NB4 (cell line): ENCODE results near the gene KRTAP12-3.
"Not testable (repeated sequence)": the region's sequence is repeated elsewhere in the genome, so short reads cannot be mapped to it uniquely, and the experiment has no call there.

ENCODE experiments used
- DNase-seq: peaks from one replicate; pipeline ENCODE4 v3.0.0; 2010; ENCODE audit warnings: low read depth
- H3K4me3 ChIP-seq: one replicate; pipeline ENCODE4 v1.5.1; 2011; ENCODE audit warnings: mild to moderate bottlenecking, low read depth, low read length, moderate library complexity
- MYC ChIP-seq: IDR thresholded peaks from 2 replicates; pipeline ENCODE4 v1.6.1; 2011; ENCODE audit warnings: low read depth, low read length
- POLR2A ChIP-seq: IDR thresholded peaks from 2 replicates; pipeline ENCODE4 v1.6.1; 2011; ENCODE audit warnings: mild to moderate bottlenecking; ENCODE audit not compliant: insufficient read length; ENCODE audit errors: extremely low read depth
- TF ChIP-seq, protein P1 (sequence below): IDR thresholded peaks from 2 replicates; pipeline ENCODE4 v1.6.1; 2011; ENCODE audit warnings: low read depth, low read length
- TF ChIP-seq, protein P2 (sequence below): IDR thresholded peaks from one replicate; pipeline ENCODE4 v1.5.1; 2012; ENCODE audit warnings: low read depth, low read length

Gene KRTAP12-3

GRCh38 chr21:44632067-44632466, 25.7 kb upstream of the KRTAP12-3 start:
- DNase-seq: no peak
- TF ChIP-seq, protein P1, sequence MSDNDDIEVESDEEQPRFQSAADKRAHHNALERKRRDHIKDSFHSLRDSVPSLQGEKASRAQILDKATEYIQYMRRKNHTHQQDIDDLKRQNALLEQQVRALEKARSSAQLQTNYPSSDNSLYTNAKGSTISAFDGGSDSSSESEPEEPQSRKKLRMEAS: no peak
- TF ChIP-seq POLR2A: no peak
- TF ChIP-seq, protein P2, sequence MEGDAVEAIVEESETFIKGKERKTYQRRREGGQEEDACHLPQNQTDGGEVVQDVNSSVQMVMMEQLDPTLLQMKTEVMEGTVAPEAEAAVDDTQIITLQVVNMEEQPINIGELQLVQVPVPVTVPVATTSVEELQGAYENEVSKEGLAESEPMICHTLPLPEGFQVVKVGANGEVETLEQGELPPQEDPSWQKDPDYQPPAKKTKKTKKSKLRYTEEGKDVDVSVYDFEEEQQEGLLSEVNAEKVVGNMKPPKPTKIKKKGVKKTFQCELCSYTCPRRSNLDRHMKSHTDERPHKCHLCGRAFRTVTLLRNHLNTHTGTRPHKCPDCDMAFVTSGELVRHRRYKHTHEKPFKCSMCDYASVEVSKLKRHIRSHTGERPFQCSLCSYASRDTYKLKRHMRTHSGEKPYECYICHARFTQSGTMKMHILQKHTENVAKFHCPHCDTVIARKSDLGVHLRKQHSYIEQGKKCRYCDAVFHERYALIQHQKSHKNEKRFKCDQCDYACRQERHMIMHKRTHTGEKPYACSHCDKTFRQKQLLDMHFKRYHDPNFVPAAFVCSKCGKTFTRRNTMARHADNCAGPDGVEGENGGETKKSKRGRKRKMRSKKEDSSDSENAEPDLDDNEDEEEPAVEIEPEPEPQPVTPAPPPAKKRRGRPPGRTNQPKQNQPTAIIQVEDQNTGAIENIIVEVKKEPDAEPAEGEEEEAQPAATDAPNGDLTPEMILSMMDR: no peak
- TF ChIP-seq MYC: no peak
- no peak overlapping the region for H3K4me3 ChIP-seq

- DNase-seq: no peak
- no peak overlapping the region for H3K4me3 ChIP-seq
- TF ChIP-seq, protein P1: no peak
- no peak for TF ChIP-seq POLR2A
- TF ChIP-seq, protein P2: no peak
- TF ChIP-seq MYC: no peak
Measured at GRCh38 chr21:44636209-44637017, 21.3 kb upstream of the KRTAP12-3 start.

DNA sequence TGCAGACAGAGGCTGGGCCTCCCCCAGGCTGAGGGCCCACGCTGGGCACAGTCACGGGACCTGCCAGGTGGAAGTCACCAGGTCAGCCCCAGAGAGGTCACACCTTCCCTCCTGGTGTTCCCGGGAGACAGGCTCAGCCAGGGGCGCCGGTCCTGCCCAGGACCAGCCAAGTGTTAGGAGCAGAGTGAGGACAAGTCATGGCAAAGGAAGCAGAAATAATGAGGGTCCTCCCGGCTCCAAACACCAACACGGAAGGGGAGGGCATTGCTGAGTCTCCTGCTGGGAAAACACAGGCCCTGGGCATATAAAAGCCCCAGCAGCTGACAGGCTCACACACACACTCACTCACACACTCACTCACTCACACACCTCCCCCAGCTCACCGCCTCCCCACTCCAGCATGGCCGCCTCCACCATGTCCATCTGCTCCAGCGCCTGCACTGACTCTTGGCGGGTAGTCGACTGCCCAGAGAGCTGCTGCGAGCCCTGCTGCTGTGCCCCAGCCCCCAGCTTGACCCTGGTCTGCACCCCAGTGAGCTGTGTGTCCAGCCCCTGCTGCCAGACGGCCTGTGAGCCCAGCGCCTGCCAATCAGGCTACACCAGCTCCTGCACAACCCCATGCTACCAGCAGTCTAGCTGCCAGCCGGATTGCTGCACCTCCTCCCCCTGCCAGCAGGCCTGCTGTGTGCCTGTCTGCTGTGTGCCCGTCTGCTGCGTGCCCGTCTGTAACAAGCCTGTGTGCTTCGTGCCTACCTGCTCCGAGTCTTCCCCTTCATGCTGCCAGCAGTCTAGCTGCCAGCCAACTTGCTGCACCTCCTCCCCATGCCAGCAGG, 20.5 kb upstream of the KRTAP12-3 start, which contains the start of gene KRTAP10-10:
Gene KRTAP10-10, plus strand, starts transcription at position 339 of the 833 bp plus-strand sequence. Its CDS starts 62 bp downstream, at position 401.
- H3K4me3 ChIP-seq: no peak within 1 kb of the TSS
- no peak for DNase-seq
- TF ChIP-seq MYC: no peak
- TF ChIP-seq, protein P1: no peak
- TF ChIP-seq POLR2A: no peak

GRCh38 chr21:44637851-44638348, 19.8 kb upstream of the KRTAP12-3 start:
- not testable (repeated sequence) for H3K4me3 ChIP-seq, DNase-seq

DNA sequence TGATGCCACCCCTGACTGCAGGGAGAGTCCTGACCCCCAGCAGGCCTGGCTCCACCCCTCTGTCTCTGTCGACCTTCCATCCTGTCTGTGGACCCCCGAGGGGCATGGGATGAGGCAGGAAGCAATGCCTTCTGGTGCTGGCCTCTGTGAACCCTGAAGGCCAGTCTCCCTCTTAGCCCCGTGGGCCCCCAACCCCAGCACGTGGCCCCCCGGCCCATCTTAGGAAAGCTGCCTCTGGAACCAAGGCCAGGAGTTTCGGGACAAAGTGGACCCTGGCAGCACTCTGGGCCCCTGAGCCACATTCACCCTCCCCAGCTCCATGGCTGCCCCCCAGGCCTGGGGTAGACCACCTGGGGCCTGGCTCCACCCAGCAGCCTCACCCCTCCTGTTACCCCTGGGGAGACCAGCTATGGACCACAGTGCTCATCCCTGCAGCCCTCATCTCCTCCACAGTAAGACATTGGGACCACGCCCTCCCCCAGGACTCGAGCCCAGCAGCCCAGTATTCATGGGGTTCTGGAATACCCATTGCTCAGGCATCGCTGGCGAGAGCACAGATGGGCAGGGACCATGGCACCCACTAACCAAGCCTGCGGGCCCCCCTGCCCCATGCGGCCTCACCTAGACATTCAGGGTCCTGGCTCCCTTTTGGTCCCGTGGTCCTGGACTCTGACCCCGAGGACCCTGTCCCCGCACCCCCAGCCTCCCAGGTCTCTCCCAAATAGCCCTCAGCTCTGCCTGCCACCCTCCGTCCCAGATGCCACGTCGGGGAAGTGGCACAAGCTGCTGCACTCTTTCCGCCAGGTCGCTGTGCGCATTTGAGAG, 19.0 kb upstream of the KRTAP12-3 start:
- H3K4me3 ChIP-seq, DNase-seq: not testable (repeated sequence)

GRCh38 chr21:44639331-44639655, 18.4 kb upstream of the KRTAP12-3 start:
- no peak for DNase-seq

More at GRCh38 chr21:44639331-44639655, 18.4 kb upstream of the KRTAP12-3 start:
- no peak overlapping the region for H3K4me3 ChIP-seq
- TF ChIP-seq MYC: no peak
- TF ChIP-seq, protein P1: no peak
- no peak for TF ChIP-seq POLR2A
- TF ChIP-seq, protein P2: no peak
